G401.6 (cell line): ENCODE data around the gene SFMBT2.

Experiments used
- FAIRE-seq: peaks from 2 replicates; lab custom pipeline; 2012; peaks lifted over from hg19 to GRCh38; lab: Jason Lieb, UNC

Gene SFMBT2

DNA sequence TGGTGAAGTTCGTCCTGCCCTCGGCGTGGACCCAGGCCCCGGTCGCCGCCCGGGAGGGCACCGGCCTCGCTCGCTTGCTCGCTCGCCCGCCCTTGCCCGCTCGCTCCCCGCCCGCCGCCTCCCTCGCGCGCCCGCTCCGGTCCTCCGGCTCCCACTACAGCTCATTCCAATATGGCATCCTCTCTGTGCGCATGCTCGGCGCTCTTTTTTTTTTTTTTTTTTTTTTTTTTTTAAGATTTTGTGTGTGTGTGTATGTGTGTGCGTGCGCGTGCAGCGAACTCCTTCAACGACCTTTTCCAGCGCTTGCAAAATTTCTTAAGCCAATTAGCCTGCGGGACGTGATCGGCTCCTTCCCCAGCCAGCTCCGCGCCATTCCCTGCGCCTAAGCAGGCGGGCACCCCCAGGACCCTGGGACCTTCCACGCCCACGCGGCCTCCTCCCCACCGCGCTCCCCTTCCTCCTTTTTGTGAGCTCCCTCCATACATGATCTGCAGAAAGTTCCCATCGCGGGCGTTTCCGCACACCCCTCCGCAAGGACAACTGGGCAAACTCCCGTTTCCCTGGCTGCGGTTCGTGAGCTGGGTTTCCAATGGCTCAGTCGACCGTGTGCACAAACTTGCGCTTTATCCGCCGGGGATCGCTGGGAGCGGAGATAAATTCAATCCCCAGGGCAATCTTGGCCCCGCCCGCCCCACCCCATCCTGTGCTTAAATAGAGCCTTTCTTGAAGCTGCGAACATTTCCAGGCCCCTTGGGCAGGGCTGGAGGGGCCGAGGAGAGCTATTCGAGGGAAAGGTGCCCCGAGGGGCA is at the start of gene SFMBT2:
Gene SFMBT2, minus strand, starts transcription at position 173 of the 809 bp plus-strand sequence. CDS start 29,136 bp downstream, outside the sequence.
- FAIRE-seq: no peak

DNA sequence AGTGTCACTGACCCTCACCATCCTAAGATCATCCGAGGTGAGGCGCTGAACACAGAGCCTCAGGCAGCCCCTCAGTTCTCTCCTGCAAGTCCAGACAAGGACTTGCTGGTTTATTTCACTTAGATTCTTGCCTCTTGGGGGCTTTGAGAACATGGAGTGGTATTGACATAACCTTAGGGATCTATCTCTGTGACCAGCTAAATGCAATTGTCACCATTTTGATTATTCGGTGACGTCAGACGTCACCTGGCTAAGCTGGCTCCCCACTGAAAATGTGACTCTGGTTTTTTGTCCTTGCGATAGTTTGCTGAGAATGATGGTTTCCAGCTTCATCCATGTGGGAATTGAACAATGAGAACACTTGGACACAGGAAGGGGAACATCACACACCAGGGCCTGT is 49.2 kb upstream of the SFMBT2 start:
- FAIRE-seq: no peak

- no peak for FAIRE-seq
Observed at GRCh38 chr10:7458556-7458955, 47.7 kb upstream of the SFMBT2 start.

DNA sequence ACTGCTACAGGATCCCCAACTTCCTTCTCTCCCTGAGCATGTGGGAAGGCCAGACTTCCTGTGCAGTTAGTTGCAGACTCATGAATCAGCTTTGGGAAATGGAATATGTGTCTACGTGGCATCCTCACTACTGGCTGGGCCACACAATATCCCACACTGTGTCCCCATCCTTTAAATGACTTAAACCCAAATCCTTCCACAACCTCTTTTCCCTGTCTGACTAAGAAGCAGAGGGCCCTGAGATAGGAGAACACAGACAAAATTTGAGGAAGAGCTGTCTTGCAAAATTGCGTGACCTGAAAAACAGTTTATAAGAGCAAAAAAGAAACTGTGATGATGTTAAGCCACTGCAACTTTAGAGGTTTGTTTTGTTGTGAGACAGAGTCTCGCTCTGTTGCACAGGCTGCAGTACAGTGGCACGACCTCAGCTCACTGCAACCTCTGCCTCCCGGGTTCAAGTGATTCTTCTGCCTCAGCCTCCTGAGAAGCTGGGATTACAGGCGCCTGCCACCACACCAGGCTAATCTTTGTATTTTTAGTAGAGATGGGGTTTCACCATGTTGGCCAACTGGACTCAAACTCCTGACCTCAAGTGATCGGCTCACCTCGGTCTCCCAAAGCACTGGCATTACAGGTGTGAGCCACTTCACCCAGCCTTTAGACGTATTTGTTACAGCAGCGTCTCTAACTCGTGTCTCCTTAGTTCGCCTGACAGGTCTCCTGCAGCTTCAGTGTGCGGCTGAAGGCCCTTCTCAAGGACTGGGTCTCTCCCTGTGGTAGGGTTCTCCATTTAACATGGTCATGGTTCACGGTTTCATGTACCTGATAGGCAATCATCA is 46.9 kb upstream of the SFMBT2 start:
- FAIRE-seq: no peak

GRCh38 chr10:7449063-7449695 is 38.3 kb upstream of the SFMBT2 start:
- FAIRE-seq: no peak

- no peak for FAIRE-seq
Observed at GRCh38 chr10:7445474-7446185, 34.8 kb upstream of the SFMBT2 start.

DNA sequence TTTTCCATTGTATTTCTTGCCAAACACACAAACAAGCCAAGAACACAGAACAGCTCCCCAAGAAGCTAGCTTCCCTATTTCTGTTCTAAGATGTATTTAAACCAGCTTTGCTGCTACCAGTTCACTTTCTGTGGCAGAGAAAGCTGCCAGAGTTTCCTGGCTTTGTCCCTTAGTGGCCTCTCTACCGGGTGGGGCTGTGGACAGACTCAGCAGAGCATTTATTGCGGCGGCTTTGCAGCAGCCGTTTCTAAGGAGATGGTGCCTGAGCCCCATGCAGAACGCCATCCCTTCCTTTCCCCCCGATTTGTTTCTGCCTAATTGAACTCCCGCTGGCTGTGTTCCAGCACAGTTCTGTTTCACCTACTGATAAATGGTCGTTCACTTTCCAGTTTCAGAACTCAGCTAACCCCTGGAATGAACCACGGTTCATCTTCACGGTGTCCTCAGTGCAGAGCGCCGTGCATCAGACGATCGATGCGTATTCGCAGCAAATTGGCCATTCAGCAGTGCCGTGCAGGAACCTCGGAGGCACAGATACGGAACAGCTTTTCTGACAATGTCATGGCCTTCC is 33.8 kb upstream of the SFMBT2 start:
- no peak for FAIRE-seq

DNA sequence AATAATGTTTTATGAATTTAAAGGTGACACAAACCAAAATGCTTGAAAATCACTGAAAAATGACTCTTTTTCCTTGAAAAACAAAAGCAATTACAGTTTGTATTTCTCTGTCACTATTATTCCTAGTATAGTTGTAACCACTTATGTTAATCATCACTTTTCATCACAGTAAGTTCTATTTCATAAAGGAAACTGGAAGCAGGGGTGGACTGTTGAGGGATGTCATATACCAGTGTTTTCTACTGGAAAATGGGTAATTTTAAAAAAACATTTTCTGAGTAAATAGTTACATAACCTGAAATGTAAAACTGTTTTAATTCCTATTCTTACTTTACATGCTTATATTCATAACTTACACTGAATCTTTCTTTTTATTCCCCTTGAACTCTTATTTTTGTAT is 32.2 kb upstream of the SFMBT2 start:
- FAIRE-seq: no peak

- FAIRE-seq: no peak
Observed at GRCh38 chr10:7441403-7442147, 30.7 kb upstream of the SFMBT2 start.

- no peak for FAIRE-seq
Observed at GRCh38 chr10:7439696-7440095, 28.9 kb upstream of the SFMBT2 start.

GRCh38 chr10:7438196-7438986 is 27.6 kb upstream of the SFMBT2 start:
- no peak for FAIRE-seq

DNA sequence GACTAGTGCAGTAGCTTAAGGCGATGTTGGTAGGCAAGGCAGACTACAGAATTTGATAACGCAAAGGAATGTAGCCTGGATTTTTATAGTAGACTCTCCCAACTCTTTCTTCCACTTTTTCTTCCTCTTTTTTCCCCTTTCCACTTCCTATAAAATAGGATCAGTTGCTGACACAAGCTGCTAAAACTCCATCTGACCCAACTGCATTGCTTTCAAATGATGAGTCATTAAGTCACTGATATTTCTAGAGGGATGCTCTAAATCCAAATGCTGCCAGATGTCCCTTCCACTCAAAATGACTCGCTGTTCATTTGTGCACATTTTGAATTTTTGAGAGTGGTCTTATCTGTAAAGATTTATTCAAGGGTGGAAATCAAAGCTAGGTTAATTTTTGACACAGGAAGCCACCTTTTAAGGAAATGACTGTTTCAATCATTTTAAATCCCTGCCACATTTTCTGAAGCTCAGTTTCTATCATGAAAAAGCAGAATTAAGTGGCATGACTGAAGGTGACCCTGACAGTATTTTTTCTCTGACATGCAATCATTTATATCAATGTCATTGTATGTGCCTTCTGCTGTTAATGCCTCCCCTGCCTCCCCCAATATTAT is 25.8 kb upstream of the SFMBT2 start:
- FAIRE-seq: no peak

GRCh38 chr10:7435674-7436073 is 24.8 kb upstream of the SFMBT2 start:
- FAIRE-seq: no peak

DNA sequence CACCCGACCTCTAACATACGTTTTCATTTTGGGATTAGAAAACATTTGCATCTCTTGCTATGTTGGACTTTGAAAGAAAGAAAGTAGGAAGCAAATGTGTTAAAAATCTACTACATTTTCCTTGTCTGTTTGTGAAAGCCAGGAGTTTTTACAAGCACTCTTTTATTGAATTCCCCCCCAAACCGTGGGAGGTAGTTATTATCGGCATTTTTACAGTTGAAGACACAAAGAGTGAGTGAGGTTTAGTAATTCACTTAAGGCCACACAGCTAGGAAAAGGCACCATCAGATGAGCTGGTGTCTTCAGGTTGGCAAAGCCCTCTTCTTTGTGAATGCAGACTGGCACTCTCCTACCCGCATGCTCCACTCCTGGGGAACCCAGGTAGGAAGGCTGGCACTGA is 23.5 kb upstream of the SFMBT2 start:
- no peak for FAIRE-seq

GRCh38 chr10:7433861-7434260 is 23.0 kb upstream of the SFMBT2 start:
- no peak for FAIRE-seq

DNA sequence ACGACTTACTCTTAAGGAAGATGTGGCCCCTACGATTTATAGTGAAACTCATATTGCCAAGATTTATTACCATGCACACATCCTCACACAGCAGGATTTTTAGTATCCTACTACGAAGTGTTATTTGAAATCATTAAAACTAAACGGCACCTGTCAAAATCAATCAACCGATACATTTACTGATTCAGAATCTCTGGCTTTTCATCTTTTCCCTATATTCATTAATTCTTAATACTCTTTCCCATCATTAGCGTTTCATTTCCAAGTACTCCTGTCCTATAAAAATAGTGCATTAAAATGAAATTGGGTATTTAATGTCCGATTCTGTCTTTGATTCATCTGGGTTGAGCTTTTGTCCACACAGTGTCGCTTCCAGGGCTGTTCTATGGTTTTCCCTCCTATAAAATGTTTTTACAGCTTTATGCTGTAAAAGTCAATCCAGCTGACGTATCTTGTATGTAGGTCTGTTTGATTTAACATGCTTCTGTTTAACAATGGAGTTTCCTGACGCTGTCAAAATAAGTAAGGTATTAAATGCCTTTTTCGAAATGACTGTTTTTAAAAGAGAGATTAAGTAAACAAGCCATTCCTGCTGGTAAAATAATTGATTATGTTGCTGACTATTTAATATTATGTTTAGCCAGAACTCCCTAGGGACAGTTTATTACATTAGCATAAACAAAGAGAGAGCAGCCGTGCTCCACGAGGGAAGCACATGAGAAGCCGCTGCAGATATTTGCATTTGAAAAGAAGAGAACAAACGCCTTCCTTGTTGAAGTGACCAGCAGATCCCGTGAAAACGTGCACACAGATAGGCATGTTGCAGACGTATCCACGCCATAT is 22.3 kb upstream of the SFMBT2 start:
- FAIRE-seq: no peak

DNA sequence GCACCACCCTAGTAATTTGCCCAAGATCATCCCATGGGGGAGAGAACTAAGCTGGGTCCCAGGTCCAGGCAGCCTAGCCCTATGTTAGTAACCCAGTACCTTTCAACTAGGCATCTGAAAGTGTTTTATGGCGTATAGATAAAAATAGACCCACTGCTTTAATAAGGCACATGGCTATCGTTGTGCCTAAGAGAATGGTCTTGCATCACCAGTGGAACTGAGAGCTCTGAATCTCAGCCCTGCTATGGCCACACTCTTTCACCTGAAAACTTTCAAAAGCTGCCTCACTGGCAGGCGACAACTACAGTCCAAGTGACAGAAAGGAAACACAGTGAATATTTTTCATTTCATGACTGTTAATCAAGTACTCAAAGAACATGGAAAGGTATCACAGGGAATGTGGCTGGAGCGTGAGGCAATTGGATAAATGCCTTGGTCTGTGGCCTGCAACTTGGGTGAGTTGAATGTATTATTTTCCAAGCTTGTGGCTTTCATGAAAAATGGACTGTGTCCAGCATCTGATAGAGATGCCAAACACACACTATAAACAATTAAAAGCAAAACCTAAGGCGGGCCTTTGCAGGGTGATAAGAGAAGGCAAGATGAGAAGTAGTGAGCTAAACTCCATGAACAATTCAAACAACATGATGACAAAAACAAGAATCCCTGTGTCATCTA is 18.0 kb upstream of the SFMBT2 start:
- no peak for FAIRE-seq

GRCh38 chr10:7426349-7426748 is 15.5 kb upstream of the SFMBT2 start:
- no peak for FAIRE-seq
